ENCODE results near the gene MOB1A. TPM values are rescaled to one million over a fixed set of nuclear protein-coding genes. Genes with fewer than 3 reads are reported as not detected.

MOB1A gene
- total and polyA plus RNA-seq, 2 experiments from 2014 or later = 36.2 to 111 TPM

GRCh38 chr2:74222300-74222650, 43.6 kb upstream of the MOB1A start:
- Mint-ChIP-seq H3K9me3 (no peaks in the 10 kb centered on the region; the same call in 2 of the 3 replicates), H3K27me3 (ENCODE audit: insufficient read depth, low read depth, poor library complexity) (peaks cover 30% of the 10 kb centered on the region), H3K27ac (no peak overlapping the region), H3K4me1 (peaks cover 19% of the 10 kb centered on the region), H3K36me3 (ENCODE audit: low read depth) (peaks cover 40% of the 10 kb centered on the region), H3K4me3 (no peak overlapping the region)
- Histone ChIP-seq H3K36me3 (ENCODE audit: insufficient read depth) (peaks cover 7% of the 10 kb centered on the region), H3K4me1 (ENCODE audit: insufficient read depth) (0 out of 2 replicates have a peak, but pooled peaks cover 5% of the 10 kb centered on the region), H2AFZ (no peak overlapping the region), H3K9me2 (ENCODE audit: insufficient read depth) (peaks cover 18% of the 10 kb centered on the region), H3K79me2 (replicated peaks; ENCODE audit: insufficient read depth) (no peaks in the 10 kb centered on the region; the same call in 1 of the 2 replicates), H3K4me2 (no peak overlapping the region), H4K20me1 (replicated peaks; ENCODE audit: insufficient read depth) (peaks cover 30% of the 10 kb centered on the region), H3K27me3 (ENCODE audit: insufficient read depth) (no peaks in the 10 kb centered on the region), H3F3A (replicated peaks; ENCODE audit: low read depth) (peaks cover 33% of the 10 kb centered on the region; the same call in 1 of the 2 replicates), H3K27ac (ENCODE audit: low read depth) (peak overlapping the region; percentile 60; the same call in 1 of the 2 replicates), H3K4me3 (no peak overlapping the region)
- DNase-seq (ENCODE audit: low spot score) (no peak), ATAC-seq (no peak)
- TF ChIP-seq CREB1 (CRISPR knock-in tag; IDR thresholded peaks at IDR 0.05; ENCODE audit: low read depth) (no peak), NANOG (IDR thresholded peaks at IDR 0.05; ENCODE audit: borderline replicate concordance) (no peak), ZNF462 (CRISPR knock-in tag; IDR thresholded peaks at IDR 0.05) (no peak), EZH2phosphoT487 (IDR thresholded peaks at IDR 0.05; ENCODE audit: unreplicated experiment) (no peak), REST (IDR thresholded peaks at IDR 0.05; ENCODE audit: unreplicated experiment) (no peak), ZNF114 (CRISPR knock-in tag; IDR thresholded peaks at IDR 0.05) (no peak), EZH2 (IDR thresholded peaks at IDR 0.05; ENCODE audit: low read depth, unreplicated experiment) (no peak), JUNB (IDR thresholded peaks at IDR 0.05; ENCODE audit: unreplicated experiment) (no peak), ETS1 (IDR thresholded peaks at IDR 0.05) (no peak), CTCF (conservative IDR thresholded peaks at IDR 0.05; ENCODE audit: low read depth in 2 of 2) (no peak), ZNF331 (CRISPR knock-in tag; IDR thresholded peaks at IDR 0.05; ENCODE audit: low read depth) (no peak), STAT1 (IDR thresholded peaks at IDR 0.05; ENCODE audit: unreplicated experiment) (no peak), POLR2AphosphoS5 (IDR thresholded peaks at IDR 0.05; ENCODE audit: low read depth) (no peak; the same call in none of the 2 replicates)

All from GM23338 (cell line).